Measurements from ENCODE around the gene FANCI. TPM values are rescaled to one million over a fixed set of nuclear protein-coding genes. Genes with fewer than 3 reads are reported as not detected.

The FANCI gene
- polyA plus RNA-seq, 1 donor: 15.1 TPM

- no peak for DNase-seq
Measured at GRCh38 chr15:89307791-89308190, 64.0 kb downstream of the FANCI start.

GRCh38 chr15:89308236-89308635, 64.5 kb downstream of the FANCI start:
- no peak for DNase-seq

- DNase-seq: no peak
Measured at GRCh38 chr15:89309993-89310392, 66.2 kb downstream of the FANCI start.

GRCh38 chr15:89315375-89315929, 71.7 kb downstream of the FANCI start:
- DNase-seq: no peak

GRCh38 chr15:89316504-89316903, 72.7 kb downstream of the FANCI start:
- no peak for DNase-seq

- DNase-seq: no peak
Measured at GRCh38 chr15:89317186-89317720, 73.5 kb downstream of the FANCI start.

GRCh38 chr15:89319678-89320077, 75.9 kb downstream of the FANCI start:
- DNase-seq: no peak

GRCh38 chr15:89320200-89320599, 76.4 kb downstream of the FANCI start:
- no peak for DNase-seq

- DNase-seq: no peak
Measured at GRCh38 chr15:89321521-89322410, 78.0 kb downstream of the FANCI start.

GRCh38 chr15:89322822-89323221, 79.0 kb downstream of the FANCI start:
- no peak for DNase-seq

GRCh38 chr15:89323825-89324224, 80.0 kb downstream of the FANCI start:
- DNase-seq: no peak

GRCh38 chr15:89325039-89325803, 81.4 kb downstream of the FANCI start:
- DNase-seq: no peak

- no peak for DNase-seq
Measured at GRCh38 chr15:89326316-89326715, 82.5 kb downstream of the FANCI start.

GRCh38 chr15:89327113-89327512, 83.3 kb downstream of the FANCI start:
- no peak for DNase-seq

- DNase-seq: no peak
Measured at GRCh38 chr15:89328398-89329254, 84.8 kb downstream of the FANCI start.

- DNase-seq: no peak
Measured at GRCh38 chr15:89329329-89330084, 85.7 kb downstream of the FANCI start.

GRCh38 chr15:89330119-89330518, 86.3 kb downstream of the FANCI start:
- no peak for DNase-seq

- no peak for DNase-seq
Measured at GRCh38 chr15:89330881-89331595, 87.3 kb downstream of the FANCI start.

GRCh38 chr15:89332446-89332845, 88.7 kb downstream of the FANCI start:
- no peak for DNase-seq

- DNase-seq: no peak
Measured at GRCh38 chr15:89333011-89333860, 89.5 kb downstream of the FANCI start.

All from hindlimb muscle (tissue), 1 donor.